Lung (tissue), 12 donors: ENCODE results near the gene CCDC71. TPM values are rescaled to one million over a fixed set of nuclear protein-coding genes. Genes with fewer than 3 reads are reported as not detected.

Source experiments
- ATAC-seq: fragments of 200-7000 bp; cut with Tn5 transposase; one replicate; pipeline ENCODE4 v1.9.1; 2020; ENCODE audit warnings: moderate number of reproducible peaks; ENCODE audit not compliant: insufficient read depth, low FRiP score
- DNase-seq, 3 donors: peaks; one replicate each; pipeline ENCODE4 v3.0.0-alpha.2; 2013 to 2017
- H3K27ac ChIP-seq, 2 donors: one replicate each; pipeline ENCODE4 v1.5.1; 2013; ENCODE audit warnings: mild to moderate bottlenecking in 2 of 2, moderate library complexity in 2 of 2, control low read depth in 1 of 2, inconsistent platforms in 1 of 2, low read depth in 1 of 2, low read length in 1 of 2
- H3K27me3 ChIP-seq, 3 donors: one replicate each; pipeline ENCODE4 v1.5.1; 2013; ENCODE audit warnings: low read length in 2 of 3; ENCODE audit not compliant: control insufficient read depth in 3 of 3, insufficient read depth in 3 of 3
- H3K36me3 ChIP-seq, 4 donors: one replicate each; pipeline ENCODE4 v1.5.1; 2013; ENCODE audit warnings: low read length in 4 of 4, mild to moderate bottlenecking in 1 of 4, moderate library complexity in 1 of 4; ENCODE audit not compliant: control insufficient read depth in 4 of 4, insufficient read depth in 4 of 4
- H3K4me1 ChIP-seq, 5 donors: one replicate each; pipeline ENCODE4 v1.5.1; 2013; ENCODE audit warnings: low read length in 5 of 5, mild to moderate bottlenecking in 2 of 5, moderate library complexity in 1 of 5; ENCODE audit not compliant: control insufficient read depth in 5 of 5, insufficient read depth in 5 of 5
- H3K4me3 ChIP-seq: one replicate; pipeline ENCODE4 v1.5.1; 2013; ENCODE audit warnings: mild to moderate bottlenecking, control low read depth, moderate library complexity
- H3K9ac ChIP-seq, 2 donors: one replicate each; pipeline ENCODE4 v1.5.1; 2013; ENCODE audit warnings: low read length in 2 of 2, control low read depth in 1 of 2; ENCODE audit not compliant: insufficient read depth in 1 of 2
- H3K9me3 ChIP-seq, 4 donors: one replicate each; pipeline ENCODE4 v1.5.1; 2013; ENCODE audit warnings: low read length in 3 of 4, mild to moderate bottlenecking in 1 of 4, moderate library complexity in 1 of 4; ENCODE audit not compliant: control insufficient read depth in 4 of 4, insufficient read depth in 3 of 4
- CTCF ChIP-seq: IDR thresholded peaks from 2 replicates; pipeline ENCODE4 v1.5.1; 2012; ENCODE audit warnings: mild to moderate bottlenecking; ENCODE audit errors: control extremely low read depth, extremely low read depth
- WGBS, 2 donors: extraction: QIAGEN DNeasy Blood & Tissue Kit; methylation state at CpG; one replicate each; pipeline ENCODE4 v1.1.7; 2013; 5-methylcytosine and 5-hydroxymethylcytosine counted together
- polyA plus RNA-seq, 2 donors: library from polyadenylated mRNA; stranded (reverse); fragments of 200-250 nt; gene quantifications; one replicate each; pipeline ENCODE4 v1.2.1, GENCODE V29; 2013
- total RNA-seq, 2 donors: library from RNA; depleted of rRNA in 1 of 2; stranded (reverse); fragments of >200 nt in 1 of 2; gene quantifications; one replicate each; pipeline ENCODE4 v1.2.1, GENCODE V29; 2014 to 2021
- donor health status: control.
- donor health status: control.
- donor health status: Bipolar disorder and iron deficiency.
- donor health status: healthy.
- donor health status: DM: yes; HTN: yes; CAD: no.

The CCDC71 gene
- total and polyA plus RNA-seq, 4 donors, result 13.9 to 29.3 (median 20.1) TPM

DNA sequence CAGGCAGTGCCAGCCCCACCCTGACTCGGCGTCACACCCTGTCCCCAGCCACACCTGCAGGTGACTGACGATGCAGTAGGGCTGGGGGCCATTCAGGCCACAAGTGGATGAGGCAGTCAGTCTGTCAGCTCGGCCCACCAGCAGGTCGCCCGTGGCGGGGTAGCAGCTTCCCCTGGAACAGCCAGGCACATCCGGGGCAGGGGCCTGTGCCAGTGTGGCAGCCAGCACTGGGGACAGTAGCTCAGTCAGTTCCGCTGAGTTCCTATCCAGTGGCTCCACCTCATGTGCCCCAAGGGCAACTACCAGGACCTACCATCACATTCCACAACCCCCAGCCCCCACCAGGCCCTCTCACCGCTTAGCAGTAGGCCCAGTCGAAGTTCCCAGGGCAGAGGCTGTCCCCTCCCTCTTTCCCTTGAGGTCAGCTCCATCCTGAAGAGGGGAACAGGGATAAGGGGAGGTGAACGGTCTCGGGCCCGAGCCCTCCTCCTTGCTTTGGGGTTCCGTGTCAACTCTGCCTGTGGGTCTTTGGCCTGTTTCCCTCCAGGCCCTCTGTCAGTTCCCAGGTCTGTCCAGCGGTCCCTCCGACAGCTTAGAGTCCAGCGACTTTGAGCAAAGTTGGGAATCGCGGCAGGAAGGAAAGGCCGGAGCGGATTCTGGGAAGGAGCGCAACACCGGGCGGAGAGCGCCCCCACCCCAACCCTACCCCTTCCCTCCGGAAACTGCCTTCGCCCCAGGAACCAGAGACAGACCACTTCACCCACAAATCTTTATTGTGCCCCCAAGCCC lies 33.5 kb downstream of the CCDC71 start, which contains the start of gene LAMB2:
TSS of gene LAMB2 (minus strand) at position 614 of the 789 bp plus-strand sequence. CDS start at position 431, 183 bp downstream.
- peak within 1 kb of the TSS; percentile 63 to 94 for H3K9ac ChIP-seq
- H3K9me3 ChIP-seq, result no peaks in the 10 kb centered on the region
- no peak for TF ChIP-seq CTCF
- H3K4me1 ChIP-seq, result peaks cover 0 to 12% (median 9%) of the 10 kb centered on the region in 5 donors
- DNase-seq (peak; percentile 82 to 90 (median 86)), ATAC-seq (peak; percentile 81)
- 21 to 25% methylated on average over 27 to 28 of the region's 28 CpGs for WGBS, 2 donors
- H3K36me3 ChIP-seq, result peaks cover 4 to 17% (median 13%) of the 10 kb centered on the region in 4 donors
- H3K4me3 ChIP-seq, result peak within 1 kb of the TSS; percentile 69
- H3K27ac ChIP-seq, result peak within 1 kb of the TSS; percentile 88 to 91
- no peaks in the 10 kb centered on the region for H3K27me3 ChIP-seq

- DNase-seq (no peak), ATAC-seq (no peak)
- Histone ChIP-seq H3K27me3 (no peaks in the 10 kb centered on the region), H3K4me3 (peak overlapping the region; percentile 69), H3K9me3 (no peaks in the 10 kb centered on the region), H3K4me1 (peaks cover 0 to 12% (median 9%) of the 10 kb centered on the region in 5 donors), H3K27ac (peak overlapping the region; percentile 88 to 91), H3K9ac (peak overlapping the region; percentile 63 to 94), H3K36me3 (peaks cover 4 to 17% (median 13%) of the 10 kb centered on the region in 4 donors)
- TF ChIP-seq CTCF, result no peak
- 50 to 61% methylated on average over 9 of the region's 9 CpGs for WGBS, 2 donors
Observed at GRCh38 chr3:49132073-49132436, 34.1 kb downstream of the CCDC71 start.

- no peak for TF ChIP-seq CTCF
- Histone ChIP-seq H3K9me3 (no peaks in the 10 kb centered on the region), H3K4me1 (peaks cover 0 to 12% (median 9%) of the 10 kb centered on the region in 5 donors), H3K36me3 (peaks cover 4 to 20% (median 15%) of the 10 kb centered on the region in 4 donors), H3K27me3 (no peaks in the 10 kb centered on the region), H3K9ac (peak overlapping the region; percentile 63 to 94), H3K4me3 (no peak overlapping the region), H3K27ac (peak overlapping the region; percentile 88 to 91)
- 92 to 95% methylated on average over 6 of the region's 6 CpGs for WGBS, 2 donors
- ATAC-seq (no peak), DNase-seq (no peak)
Observed at GRCh38 chr3:49131576-49131975, 34.6 kb downstream of the CCDC71 start.
